Neural cell (in vitro differentiated cells): ENCODE data around the gene FASTK. TPM values are rescaled to one million over a fixed set of nuclear protein-coding genes. Genes with fewer than 3 reads are reported as not detected.

Experiments
- H2AFZ ChIP-seq: fragments of 200-600, 300-800 bp; sonication (generic), shearing (Covaris generic); 2 replicates; pipeline ENCODE4 v1.6.0; 2014; ENCODE audit warnings: low read depth, mild to moderate bottlenecking, antibody characterized with exemption, low read length, moderate library complexity
- H3F3A ChIP-seq: fragments of 200-600 bp; shearing (Covaris generic); 2 replicates; pipeline ENCODE4 v1.6.1; 2016; ENCODE audit warnings: mild to moderate bottlenecking, moderate library complexity, mixed read lengths, antibody characterized with exemption, low read length; ENCODE audit not compliant: insufficient read depth, poor library complexity, severe bottlenecking
- H3K27ac ChIP-seq: fragments of 200-600, 300-800 bp; sonication (generic), shearing (Covaris generic); 2 replicates; pipeline ENCODE4 v1.5.1; 2014; ENCODE audit warnings: mild to moderate bottlenecking, low read length, moderate library complexity
- H3K27me3 ChIP-seq: fragments of 300-800, 200-600 bp; sonication (generic), shearing (Covaris generic); 2 replicates; pipeline ENCODE4 v1.6.0; 2014; ENCODE audit warnings: mild to moderate bottlenecking, low read depth, low read length, moderate library complexity; ENCODE audit not compliant: insufficient read depth
- H3K36me3 ChIP-seq: fragments of 300-800, 200-600 bp; sonication (generic), shearing (Covaris generic); 2 replicates; pipeline ENCODE4 v1.5.1; 2014; ENCODE audit warnings: mild to moderate bottlenecking, antibody characterized with exemption, low read length, moderate library complexity; ENCODE audit not compliant: insufficient read depth
- H3K4me2 ChIP-seq: fragments of 300-800, 200-600 bp; sonication (generic), shearing (Covaris generic); 2 replicates; pipeline ENCODE4 v1.6.0; 2014; ENCODE audit warnings: mild to moderate bottlenecking, low read length
- H3K4me3 ChIP-seq: fragments of 300-800, 200-600 bp; sonication (generic), shearing (Covaris generic); 2 replicates; pipeline ENCODE4 v1.5.1; 2014; ENCODE audit warnings: mild to moderate bottlenecking, low read length, moderate library complexity
- H3K79me2 ChIP-seq: fragments of 200-600 bp; shearing (Covaris generic); replicated peaks from 2 replicates; pipeline ENCODE4 v1.6.0; 2014; ENCODE audit warnings: mild to moderate bottlenecking, low read length, moderate library complexity; ENCODE audit not compliant: insufficient read depth
- H3K9ac ChIP-seq: fragments of 300-800, 200-600 bp; sonication (generic), shearing (Covaris generic); 2 replicates; pipeline ENCODE4 v1.6.1; 2016; ENCODE audit warnings: mild to moderate bottlenecking, low read length, mixed read lengths
- H3K9me2 ChIP-seq: fragments of 200-600 bp; shearing (Covaris generic); 2 replicates; pipeline ENCODE4 v1.6.1; 2016; ENCODE audit warnings: mild to moderate bottlenecking, low read length, mixed read lengths; ENCODE audit not compliant: insufficient read depth
- H3K9me3 ChIP-seq: fragments of 200-600, 300-800 bp; sonication (generic), shearing (Covaris generic); 2 replicates; pipeline ENCODE4 v1.6.1; 2016; ENCODE audit warnings: mild to moderate bottlenecking, mixed run types, low read length, moderate library complexity, mixed read lengths
- H4K20me1 ChIP-seq: fragments of 200-600 bp; shearing (Covaris generic); 2 replicates; pipeline ENCODE4 v1.6.1; 2016; ENCODE audit warnings: mild to moderate bottlenecking, mixed run types; ENCODE audit not compliant: insufficient read depth
- EZH2 ChIP-seq: fragments of 200-600, 300-800 bp; shearing (Covaris generic), sonication (generic); IDR thresholded peaks from 2 replicates; pipeline ENCODE4 v1.6.1; 2014; ENCODE audit warnings: antibody characterized with exemption, low read length, borderline replicate concordance, mild to moderate bottlenecking; ENCODE audit not compliant: insufficient read depth, poor library complexity, severe bottlenecking
- MXI1 ChIP-seq: fragments of 450-650 bp; conservative IDR thresholded peaks from 2 replicates; pipeline ENCODE4 v1.6.1; 2014; ENCODE audit warnings: antibody characterized with exemption, mild to moderate bottlenecking; ENCODE audit not compliant: poor library complexity, severe bottlenecking
- REST ChIP-seq: IDR thresholded peaks from 2 replicates; pipeline ENCODE4 v1.6.1; 2012; ENCODE audit warnings: borderline replicate concordance
- SMC3 ChIP-seq: fragments of 450-650 bp; conservative IDR thresholded peaks from 2 replicates; pipeline ENCODE4 v1.6.1; 2014; ENCODE audit warnings: antibody characterized with exemption, mild to moderate bottlenecking, moderate library complexity; ENCODE audit not compliant: poor library complexity
- TAF1 ChIP-seq: IDR thresholded peaks from 2 replicates; pipeline ENCODE4 v1.6.1; 2012; ENCODE audit warnings: low read depth
- polyA plus RNA-seq: library from polyadenylated mRNA; depleted of rRNA; stranded (reverse); fragments of >200 nt; gene quantifications from 2 replicates; pipeline ENCODE4 v1.2.3, GENCODE V29; 2014
- TF ChIP-seq, protein P1 (sequence below): fragments of 450-650 bp; IDR thresholded peaks from 2 replicates; pipeline ENCODE4 v1.5.1; 2014; ENCODE audit warnings: antibody characterized with exemption, mild to moderate bottlenecking, moderate library complexity; ENCODE audit not compliant: poor library complexity, severe bottlenecking

Gene FASTK
- polyA plus RNA-seq, 1 donor from 2014 or later: 147 TPM

DNA sequence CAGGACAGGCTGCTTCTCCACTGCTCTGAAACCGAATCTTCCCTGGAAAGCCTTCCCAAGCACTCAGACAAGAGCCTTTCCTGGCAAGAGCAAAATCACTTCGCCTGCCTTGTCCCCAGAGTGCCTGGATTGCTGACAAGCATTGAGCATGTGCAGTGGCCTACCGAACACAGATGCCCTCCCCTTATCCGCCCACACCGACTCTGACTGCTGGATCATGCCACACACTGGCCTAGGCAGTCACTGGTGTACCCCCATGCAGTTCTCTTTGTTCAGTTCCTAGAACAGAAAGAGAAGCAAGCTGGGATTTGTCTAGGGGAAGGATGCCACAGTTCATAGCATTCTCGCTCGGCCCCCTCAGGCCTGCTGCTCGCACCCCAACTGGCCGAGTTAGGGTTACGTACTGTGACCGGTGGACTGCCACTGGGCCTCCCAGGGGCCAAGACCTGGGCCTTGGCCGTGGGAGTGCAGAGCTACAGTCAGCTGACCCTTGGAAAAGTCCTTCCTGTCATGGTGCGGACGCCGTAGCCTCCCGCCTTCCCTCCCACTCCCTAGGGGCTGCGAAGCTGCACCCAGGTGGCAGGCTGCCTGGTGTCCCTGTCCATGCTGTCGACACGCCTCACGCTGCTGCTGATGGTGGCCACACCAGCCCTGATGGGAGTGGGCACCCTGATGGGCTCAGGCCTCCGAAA, 45.4 kb downstream of the FASTK start:
- Histone ChIP-seq H3K4me2 (no peak overlapping the region), H2AFZ (no peak overlapping the region), H3K36me3 (no peaks in the 10 kb centered on the region), H3K27ac (no peak overlapping the region), H3K9me2 (no peaks in the 10 kb centered on the region), H3K79me2 (no peaks in the 10 kb centered on the region), H3K9me3 (no peaks in the 10 kb centered on the region), H3K4me3 (no peak overlapping the region), H4K20me1 (no peaks in the 10 kb centered on the region), H3K9ac (no peak overlapping the region), H3K27me3 (no peaks in the 10 kb centered on the region), H3F3A (no peaks in the 10 kb centered on the region)
- TF ChIP-seq REST: no peak

DNA sequence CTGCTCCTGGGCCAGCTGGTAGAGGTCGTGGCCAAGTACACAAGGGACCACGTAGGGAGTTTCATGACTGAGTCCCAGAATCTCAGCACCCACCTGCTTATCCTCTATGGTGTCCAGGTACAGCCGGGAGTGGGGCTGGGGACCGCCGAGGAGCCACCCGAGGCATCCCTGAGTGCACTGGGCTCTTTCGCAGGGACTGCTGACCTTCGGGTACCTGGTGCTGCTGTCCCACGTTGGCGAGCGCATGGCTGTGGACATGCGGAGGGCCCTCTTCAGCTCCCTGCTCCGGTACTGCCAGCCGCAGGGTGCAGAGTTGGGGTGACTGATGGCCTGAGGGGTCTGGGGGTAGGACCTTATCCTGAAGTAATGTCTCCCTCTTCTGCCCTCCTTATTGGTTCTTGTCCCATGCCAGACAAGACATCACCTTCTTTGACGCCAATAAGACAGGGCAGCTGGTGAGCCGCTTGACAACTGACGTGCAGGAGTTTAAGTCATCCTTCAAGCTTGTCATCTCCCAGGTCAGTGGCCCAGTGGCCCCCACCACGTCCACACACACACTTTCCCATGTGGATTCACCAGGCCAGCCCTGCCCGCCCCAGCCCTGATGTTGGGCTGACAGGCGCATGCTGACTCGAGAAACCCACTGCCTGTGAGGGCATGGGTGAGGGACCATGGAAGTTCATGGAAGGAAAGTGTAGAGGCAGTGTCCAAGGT, 46.1 kb downstream of the FASTK start:
- TF ChIP-seq, protein P1, sequence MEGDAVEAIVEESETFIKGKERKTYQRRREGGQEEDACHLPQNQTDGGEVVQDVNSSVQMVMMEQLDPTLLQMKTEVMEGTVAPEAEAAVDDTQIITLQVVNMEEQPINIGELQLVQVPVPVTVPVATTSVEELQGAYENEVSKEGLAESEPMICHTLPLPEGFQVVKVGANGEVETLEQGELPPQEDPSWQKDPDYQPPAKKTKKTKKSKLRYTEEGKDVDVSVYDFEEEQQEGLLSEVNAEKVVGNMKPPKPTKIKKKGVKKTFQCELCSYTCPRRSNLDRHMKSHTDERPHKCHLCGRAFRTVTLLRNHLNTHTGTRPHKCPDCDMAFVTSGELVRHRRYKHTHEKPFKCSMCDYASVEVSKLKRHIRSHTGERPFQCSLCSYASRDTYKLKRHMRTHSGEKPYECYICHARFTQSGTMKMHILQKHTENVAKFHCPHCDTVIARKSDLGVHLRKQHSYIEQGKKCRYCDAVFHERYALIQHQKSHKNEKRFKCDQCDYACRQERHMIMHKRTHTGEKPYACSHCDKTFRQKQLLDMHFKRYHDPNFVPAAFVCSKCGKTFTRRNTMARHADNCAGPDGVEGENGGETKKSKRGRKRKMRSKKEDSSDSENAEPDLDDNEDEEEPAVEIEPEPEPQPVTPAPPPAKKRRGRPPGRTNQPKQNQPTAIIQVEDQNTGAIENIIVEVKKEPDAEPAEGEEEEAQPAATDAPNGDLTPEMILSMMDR: no peak
- TF ChIP-seq EZH2 (no peak), REST (no peak), SMC3 (no peak), TAF1 (no peak), MXI1 (no peak)
- no peak overlapping the region for H3K4me3 ChIP-seq
- no peaks in the 10 kb centered on the region for H3K9me3 ChIP-seq
- H3K9ac ChIP-seq: no peak overlapping the region
- no peaks in the 10 kb centered on the region for H4K20me1 ChIP-seq
- no peak overlapping the region for H3K27ac ChIP-seq
- no peaks in the 10 kb centered on the region for H3K9me2 ChIP-seq
- no peaks in the 10 kb centered on the region for H3K27me3 ChIP-seq
- H3F3A ChIP-seq: no peaks in the 10 kb centered on the region
- H3K79me2 ChIP-seq: no peaks in the 10 kb centered on the region
- no peaks in the 10 kb centered on the region for H3K36me3 ChIP-seq
- no peak overlapping the region for H3K4me2 ChIP-seq
- H2AFZ ChIP-seq: no peak overlapping the region
